Measurements from ENCODE around the gene SLC35A4. TPM values are rescaled to one million over a fixed set of nuclear protein-coding genes. Genes with fewer than 3 reads are reported as not detected.
"Not testable (repeated sequence)": the region's sequence is repeated elsewhere in the genome, so short reads cannot be mapped to it uniquely, and the experiment has no call there.

SLC35A4 gene
- total RNA-seq, 1 donor from 2014 or later: 59.9 TPM

- Mint-ChIP-seq H3K36me3 (ENCODE audit: low read depth, unreplicated experiment) (no peaks in the 10 kb centered on the region), H3K4me1 (ENCODE audit: low read depth, unreplicated experiment) (no peaks in the 10 kb centered on the region), H3K4me3 (ENCODE audit: unreplicated experiment) (no peak overlapping the region), H3K9me3 (ENCODE audit: unreplicated experiment) (peaks cover 2% of the 10 kb centered on the region), H3K27ac (ENCODE audit: unreplicated experiment) (no peak overlapping the region), H3K27me3 (ENCODE audit: low read depth, unreplicated experiment) (peaks cover 19% of the 10 kb centered on the region)
- no peaks in the 10 kb centered on the region for H4K20me1 ChIP-seq (ENCODE audit: insufficient read depth, low read length)
- H3K36me3 ChIP-seq (ENCODE audit: insufficient read depth, low read length): no peaks in the 10 kb centered on the region
- no peak overlapping the region for H3K4me3 ChIP-seq (ENCODE audit: insufficient read depth, low read depth, low read length)
- H3K9me3 ChIP-seq (ENCODE audit: insufficient read depth, low read depth, low read length): no peaks in the 10 kb centered on the region
- H3K9ac ChIP-seq (ENCODE audit: low read length): no peak overlapping the region
- no peak for TF ChIP-seq CTCF (IDR thresholded peaks at IDR 0.05; ENCODE audit: insufficient read depth, low read depth, low read length)
- no peak for TF ChIP-seq EZH2 (IDR thresholded peaks at IDR 0.05; ENCODE audit: insufficient read depth, low read length)
- no peak for FAIRE-seq
- H3K4me2 ChIP-seq (ENCODE audit: low read length): no peak overlapping the region
- peaks cover 8% of the 10 kb centered on the region for H3K27me3 ChIP-seq (ENCODE audit: insufficient read depth, low read length)
- DNase-seq (ENCODE audit: low read depth): no peak
- H3K4me1 ChIP-seq (ENCODE audit: insufficient read depth, low read length): no peaks in the 10 kb centered on the region
- no peak overlapping the region for H2AFZ ChIP-seq (ENCODE audit: low read depth, low read length)
- no peak overlapping the region for H3K27ac ChIP-seq (ENCODE audit: low read depth, low read length)
- no peaks in the 10 kb centered on the region for H3K79me2 ChIP-seq (ENCODE audit: insufficient read depth, low read length)
Measured at GRCh38 chr5:140598836-140599235, 34.2 kb downstream of the SLC35A4 start.

DNA sequence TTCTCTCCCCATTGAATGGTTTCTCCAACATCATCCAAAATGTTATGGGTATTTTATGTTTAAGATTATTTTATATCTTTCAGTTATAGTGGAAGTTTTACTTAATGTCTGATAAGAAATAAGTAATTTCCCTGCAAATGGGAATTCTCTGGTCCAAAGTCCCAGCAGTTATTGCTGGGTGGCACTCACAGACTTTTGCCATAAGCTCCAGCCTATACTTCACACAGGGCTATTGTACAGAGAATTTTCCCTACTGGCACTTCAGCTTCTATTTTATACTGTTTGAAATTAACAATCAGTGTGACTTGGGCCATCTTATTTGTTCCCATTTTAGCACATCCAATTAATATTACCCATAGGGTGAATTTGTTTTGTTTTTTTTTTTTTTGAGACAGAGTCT is 35.5 kb downstream of the SLC35A4 start:
- Histone ChIP-seq H2AFZ (ENCODE audit: low read depth, low read length) (no peak overlapping the region), H3K4me2 (ENCODE audit: low read length) (no peak overlapping the region), H3K36me3 (ENCODE audit: insufficient read depth, low read length) (no peaks in the 10 kb centered on the region), H3K4me3 (ENCODE audit: insufficient read depth, low read depth, low read length) (no peak overlapping the region), H3K9me3 (ENCODE audit: insufficient read depth, low read depth, low read length) (no peaks in the 10 kb centered on the region), H3K27me3 (ENCODE audit: insufficient read depth, low read length) (peaks cover 8% of the 10 kb centered on the region), H3K27ac (ENCODE audit: low read depth, low read length) (no peak overlapping the region), H3K4me1 (ENCODE audit: insufficient read depth, low read length) (no peaks in the 10 kb centered on the region), H3K79me2 (ENCODE audit: insufficient read depth, low read length) (no peaks in the 10 kb centered on the region), H4K20me1 (ENCODE audit: insufficient read depth, low read length) (no peaks in the 10 kb centered on the region), H3K9ac (ENCODE audit: low read length) (no peak overlapping the region)
- Mint-ChIP-seq H3K4me3 (ENCODE audit: unreplicated experiment) (no peak overlapping the region), H3K4me1 (ENCODE audit: low read depth, unreplicated experiment) (no peaks in the 10 kb centered on the region), H3K27me3 (ENCODE audit: low read depth, unreplicated experiment) (peaks cover 19% of the 10 kb centered on the region), H3K36me3 (ENCODE audit: low read depth, unreplicated experiment) (no peaks in the 10 kb centered on the region), H3K9me3 (ENCODE audit: unreplicated experiment) (peaks cover 2% of the 10 kb centered on the region), H3K27ac (ENCODE audit: unreplicated experiment) (no peak overlapping the region)
- FAIRE-seq (no peak), DNase-seq (ENCODE audit: low read depth) (no peak)
- TF ChIP-seq CTCF (IDR thresholded peaks at IDR 0.05; ENCODE audit: insufficient read depth, low read depth, low read length): no peak
- no peak for TF ChIP-seq EZH2 (IDR thresholded peaks at IDR 0.05; ENCODE audit: insufficient read depth, low read length)

- FAIRE-seq: no peak
- H3K4me1 ChIP-seq (ENCODE audit: insufficient read depth, low read length): no peaks in the 10 kb centered on the region
- Mint-ChIP-seq H3K36me3 (ENCODE audit: low read depth, unreplicated experiment) (no peaks in the 10 kb centered on the region), H3K9me3 (ENCODE audit: unreplicated experiment) (peaks cover 2% of the 10 kb centered on the region), H3K27me3 (ENCODE audit: low read depth, unreplicated experiment) (peaks cover 12% of the 10 kb centered on the region), H3K4me3 (ENCODE audit: unreplicated experiment) (no peak overlapping the region), H3K4me1 (ENCODE audit: low read depth, unreplicated experiment) (no peaks in the 10 kb centered on the region), H3K27ac (ENCODE audit: unreplicated experiment) (no peak overlapping the region)
- no peaks in the 10 kb centered on the region for H3K9me3 ChIP-seq (ENCODE audit: insufficient read depth, low read depth, low read length)
- no peak overlapping the region for H3K9ac ChIP-seq (ENCODE audit: low read length)
- no peak overlapping the region for H3K4me3 ChIP-seq (ENCODE audit: insufficient read depth, low read depth, low read length)
- no peaks in the 10 kb centered on the region for H3K79me2 ChIP-seq (ENCODE audit: insufficient read depth, low read length)
- H3K4me2 ChIP-seq (ENCODE audit: low read length): no peak overlapping the region
- H3K36me3 ChIP-seq (ENCODE audit: insufficient read depth, low read length): no peaks in the 10 kb centered on the region
- H3K27me3 ChIP-seq (ENCODE audit: insufficient read depth, low read length): no peaks in the 10 kb centered on the region
- no peak for DNase-seq (ENCODE audit: low read depth)
- no peak overlapping the region for H3K27ac ChIP-seq (ENCODE audit: low read depth, low read length)
- H2AFZ ChIP-seq (ENCODE audit: low read depth, low read length): no peak overlapping the region
- no peaks in the 10 kb centered on the region for H4K20me1 ChIP-seq (ENCODE audit: insufficient read depth, low read length)
- no peak for TF ChIP-seq EZH2 (IDR thresholded peaks at IDR 0.05; ENCODE audit: insufficient read depth, low read length)
- TF ChIP-seq CTCF (IDR thresholded peaks at IDR 0.05; ENCODE audit: insufficient read depth, low read depth, low read length): no peak
Measured at GRCh38 chr5:140602147-140602546, 37.5 kb downstream of the SLC35A4 start.

DNA sequence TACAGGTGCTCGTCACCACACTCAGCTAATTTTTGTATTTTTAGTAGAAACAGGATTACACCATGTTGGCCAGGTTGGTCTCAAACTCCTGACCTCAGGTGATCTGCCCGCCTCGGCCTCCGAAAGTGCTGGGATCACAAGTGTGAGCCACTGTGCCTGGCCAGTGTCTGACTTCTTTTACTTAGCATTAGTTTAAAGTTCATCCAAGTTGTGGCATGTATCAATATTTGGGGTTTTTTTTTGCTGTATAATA is 38.7 kb downstream of the SLC35A4 start:
- not testable (repeated sequence) for H3K36me3 Mint-ChIP-seq (ENCODE audit: low read depth, unreplicated experiment); H3K27ac Mint-ChIP-seq (ENCODE audit: unreplicated experiment); DNase-seq (ENCODE audit: low read depth); H3K4me1 Mint-ChIP-seq (ENCODE audit: low read depth, unreplicated experiment); H3K4me1 ChIP-seq (ENCODE audit: insufficient read depth, low read length); H3K4me3 Mint-ChIP-seq (ENCODE audit: unreplicated experiment); FAIRE-seq; H2AFZ ChIP-seq (ENCODE audit: low read depth, low read length); H3K9me3 Mint-ChIP-seq (ENCODE audit: unreplicated experiment); H3K9ac ChIP-seq (ENCODE audit: low read length); H3K27me3 ChIP-seq (ENCODE audit: insufficient read depth, low read length); H3K79me2 ChIP-seq (ENCODE audit: insufficient read depth, low read length); H3K4me3 ChIP-seq (ENCODE audit: insufficient read depth, low read depth, low read length); H3K36me3 ChIP-seq (ENCODE audit: insufficient read depth, low read length); H3K27ac ChIP-seq (ENCODE audit: low read depth, low read length); H3K4me2 ChIP-seq (ENCODE audit: low read length); H4K20me1 ChIP-seq (ENCODE audit: insufficient read depth, low read length); H3K9me3 ChIP-seq (ENCODE audit: insufficient read depth, low read depth, low read length)
- peaks cover 12% of the 10 kb centered on the region for H3K27me3 Mint-ChIP-seq (ENCODE audit: low read depth, unreplicated experiment)

Measured in astrocyte (in vitro differentiated cells and primary cell).